ENCODE data around the gene TRIM38.

Gene TRIM38

GRCh38 chr6:25952535-25952934 is 10.1 kb upstream of the TRIM38 start:
- no peak for TF ChIP-seq CTCF (IDR thresholded peaks at IDR 0.05; ENCODE audit: extremely low read depth, missing control alignments)
- DNase-seq (ENCODE audit: low spot score): no peak

- no peak for DNase-seq (ENCODE audit: low spot score)
- no peak for TF ChIP-seq CTCF (IDR thresholded peaks at IDR 0.05; ENCODE audit: extremely low read depth, missing control alignments)
These were observed 8.9 kb upstream of the TRIM38 start for GRCh38 chr6:25953733-25954132.

GRCh38 chr6:25954756-25955155 is 7.8 kb upstream of the TRIM38 start:
- DNase-seq (ENCODE audit: low spot score): no peak
- no peak for TF ChIP-seq CTCF (IDR thresholded peaks at IDR 0.05; ENCODE audit: extremely low read depth, missing control alignments)

GRCh38 chr6:25956226-25956625 is 6.4 kb upstream of the TRIM38 start:
- no peak for DNase-seq (ENCODE audit: low spot score)
- no peak for TF ChIP-seq CTCF (IDR thresholded peaks at IDR 0.05; ENCODE audit: extremely low read depth, missing control alignments)

- no peak for DNase-seq (ENCODE audit: low spot score)
- TF ChIP-seq CTCF (IDR thresholded peaks at IDR 0.05; ENCODE audit: extremely low read depth, missing control alignments): no peak
These were observed 3.9 kb upstream of the TRIM38 start for GRCh38 chr6:25958700-25959162.

- TF ChIP-seq CTCF (IDR thresholded peaks at IDR 0.05; ENCODE audit: extremely low read depth, missing control alignments): no peak
- DNase-seq (ENCODE audit: low spot score): no peak
These were observed 2.6 kb upstream of the TRIM38 start for GRCh38 chr6:25959890-25960536.

- DNase-seq (ENCODE audit: low spot score): no peak
- no peak for TF ChIP-seq CTCF (IDR thresholded peaks at IDR 0.05; ENCODE audit: extremely low read depth, missing control alignments)
These were observed 1.9 kb upstream of the TRIM38 start for GRCh38 chr6:25960734-25961133.

Data from GM20000 (cell line).